KOPT-K1 (cell line): ENCODE measurements around the gene NT5C3A.
A peak's percentile ranks its signal among the peaks of the same experiment; 100 is the strongest.

ENCODE experiments used
- H3K27ac ChIP-seq: fragments of 200-600 bp; sonication (generic); 2 replicates; pipeline ENCODE4 v1.5.1; 2016; ENCODE audit warnings: antibody characterized with exemption, mild to moderate bottlenecking, low read depth, low read length; ENCODE audit not compliant: poor library complexity, severe bottlenecking
- H3K36me3 ChIP-seq: fragments of 200-600 bp; sonication (generic); 2 replicates; pipeline ENCODE4 v1.5.1; 2017; ENCODE audit warnings: antibody characterized with exemption, mild to moderate bottlenecking, low read length, moderate library complexity; ENCODE audit not compliant: insufficient read depth
- H3K9me3 ChIP-seq: fragments of 200-600 bp; sonication (generic); 2 replicates; pipeline ENCODE4 v1.5.1; 2017; ENCODE audit warnings: antibody characterized with exemption, low read length, mild to moderate bottlenecking; ENCODE audit not compliant: insufficient read depth, poor library complexity, severe bottlenecking

Gene NT5C3A

GRCh38 chr7:33061282-33061937, 1.2 kb downstream of the NT5C3A start:
- peaks cover 8% of the 10 kb centered on the region for H3K9me3 ChIP-seq
- H3K27ac ChIP-seq: peak overlapping the region; percentile 80
- H3K36me3 ChIP-seq: peaks cover 15% of the 10 kb centered on the region; the same call in 1 of the 2 replicates

GRCh38 chr7:33059635-33060034, 2.9 kb downstream of the NT5C3A start:
- H3K27ac ChIP-seq: no peak overlapping the region
- peaks cover 15% of the 10 kb centered on the region; the same call in 1 of the 2 replicates for H3K36me3 ChIP-seq
- no peaks in the 10 kb centered on the region for H3K9me3 ChIP-seq

- Histone ChIP-seq H3K27ac (no peak overlapping the region), H3K9me3 (no peaks in the 10 kb centered on the region), H3K36me3 (peaks cover 15% of the 10 kb centered on the region; the same call in 1 of the 2 replicates)
Observed at GRCh38 chr7:33055158-33055557, 7.4 kb downstream of the NT5C3A start.

- no peaks in the 10 kb centered on the region for H3K9me3 ChIP-seq
- no peak overlapping the region for H3K27ac ChIP-seq
- peaks cover 9% of the 10 kb centered on the region; the same call in 1 of the 2 replicates for H3K36me3 ChIP-seq
Observed at GRCh38 chr7:33054261-33054964, 8.2 kb downstream of the NT5C3A start.

- H3K9me3 ChIP-seq: no peaks in the 10 kb centered on the region
- no peak overlapping the region for H3K27ac ChIP-seq
- peaks cover 7% of the 10 kb centered on the region; the same call in 1 of the 2 replicates for H3K36me3 ChIP-seq
Observed at GRCh38 chr7:33053721-33054120, 8.9 kb downstream of the NT5C3A start.

- no peak overlapping the region for H3K27ac ChIP-seq
- no peaks in the 10 kb centered on the region; the same call in none of the 2 replicates for H3K36me3 ChIP-seq
- H3K9me3 ChIP-seq: no peaks in the 10 kb centered on the region
Observed at GRCh38 chr7:33050535-33051318, 11.8 kb downstream of the NT5C3A start.

- Histone ChIP-seq H3K9me3 (no peaks in the 10 kb centered on the region), H3K27ac (no peak overlapping the region), H3K36me3 (no peaks in the 10 kb centered on the region; the same call in 1 of the 2 replicates)
Observed at GRCh38 chr7:33048704-33049103, 13.9 kb downstream of the NT5C3A start.

GRCh38 chr7:33048257-33048656, 14.3 kb downstream of the NT5C3A start:
- H3K36me3 ChIP-seq: no peaks in the 10 kb centered on the region; the same call in 1 of the 2 replicates
- no peaks in the 10 kb centered on the region for H3K9me3 ChIP-seq
- no peak overlapping the region for H3K27ac ChIP-seq

GRCh38 chr7:33044986-33045385, 17.6 kb downstream of the NT5C3A start:
- Histone ChIP-seq H3K9me3 (no peaks in the 10 kb centered on the region), H3K36me3 (no peaks in the 10 kb centered on the region; the same call in 1 of the 2 replicates), H3K27ac (no peak overlapping the region)

- Histone ChIP-seq H3K9me3 (no peaks in the 10 kb centered on the region), H3K36me3 (no peaks in the 10 kb centered on the region; the same call in 1 of the 2 replicates), H3K27ac (no peak overlapping the region)
Observed at GRCh38 chr7:33044401-33044718, 18.2 kb downstream of the NT5C3A start.

GRCh38 chr7:33043501-33044400, 18.8 kb downstream of the NT5C3A start:
- Histone ChIP-seq H3K36me3 (no peaks in the 10 kb centered on the region; the same call in 1 of the 2 replicates), H3K9me3 (no peaks in the 10 kb centered on the region), H3K27ac (no peak overlapping the region)

- Histone ChIP-seq H3K36me3 (no peaks in the 10 kb centered on the region), H3K9me3 (no peaks in the 10 kb centered on the region), H3K27ac (no peak overlapping the region)
Observed at GRCh38 chr7:33041631-33042428, 20.7 kb downstream of the NT5C3A start.

- Histone ChIP-seq H3K27ac (no peak overlapping the region), H3K9me3 (no peaks in the 10 kb centered on the region), H3K36me3 (no peaks in the 10 kb centered on the region)
Observed at GRCh38 chr7:33040803-33041516, 21.6 kb downstream of the NT5C3A start.
